GM21737 (cell line): ENCODE results near the gene CTIF.

Source experiments
- ATAC-seq: cut with Tn5 transposase; IDR thresholded peaks from one replicate; pipeline ENCODE4 v1.9.1; 2021; ENCODE audit warnings: mild to moderate bottlenecking, moderate library complexity; ENCODE audit not compliant: unreplicated experiment

CTIF gene

GRCh38 chr18:48827291-48828193 lies 288.7 kb downstream of the CTIF start:
- no peak for ATAC-seq

DNA sequence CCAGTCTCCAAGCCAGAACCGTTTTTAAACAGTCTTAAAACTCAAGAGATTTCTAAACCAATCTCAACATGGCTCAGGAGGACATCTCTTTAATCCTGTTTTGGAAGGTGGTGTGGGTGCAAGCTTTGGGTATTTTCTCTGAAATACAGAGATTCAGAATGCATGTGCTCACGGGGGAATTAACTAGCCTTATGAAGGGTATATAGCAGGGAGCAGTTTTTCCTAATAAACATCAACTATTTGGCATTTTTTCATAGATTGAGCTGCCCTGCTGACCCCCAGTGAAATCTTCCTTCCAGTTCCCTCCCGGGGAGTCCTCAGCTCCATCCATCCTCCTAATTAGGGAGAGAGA lies 289.3 kb downstream of the CTIF start:
- no peak for ATAC-seq

DNA sequence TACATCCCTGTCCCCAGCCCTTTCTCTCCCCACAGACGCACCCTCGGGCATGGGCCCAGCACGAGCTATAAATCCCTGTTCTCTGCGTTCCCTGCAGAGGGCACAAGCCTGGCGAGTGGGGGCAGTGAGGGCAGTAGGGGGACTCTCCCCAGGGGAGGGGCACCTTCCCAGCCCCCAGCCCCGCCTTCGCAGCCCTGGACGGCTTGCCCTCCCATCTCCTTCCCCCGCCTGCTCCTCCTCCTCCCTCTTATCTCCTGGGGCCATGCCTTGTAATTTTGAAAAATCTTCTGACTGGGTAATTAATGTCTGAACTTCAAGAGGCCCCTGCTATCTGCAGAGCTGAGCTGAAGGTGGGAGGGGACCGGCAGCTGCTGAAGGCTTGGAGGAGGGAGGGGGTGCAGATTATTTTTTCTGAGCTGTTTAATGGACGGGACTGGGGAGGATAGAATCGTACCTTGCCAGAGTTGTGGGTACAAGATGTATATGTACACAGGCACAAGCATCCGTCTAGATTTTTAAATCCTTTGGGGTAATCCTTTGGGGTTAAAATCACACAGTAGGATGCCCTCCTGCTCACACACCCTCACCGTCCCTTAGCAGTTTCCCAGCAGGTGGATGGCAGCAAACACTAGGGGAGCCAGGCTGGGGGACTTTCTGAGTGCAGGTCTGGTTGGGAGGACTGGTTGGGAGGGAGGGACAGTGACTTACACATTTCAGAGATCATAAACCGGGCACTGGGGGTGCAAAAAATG lies 290.0 kb downstream of the CTIF start:
- ATAC-seq = no peak

DNA sequence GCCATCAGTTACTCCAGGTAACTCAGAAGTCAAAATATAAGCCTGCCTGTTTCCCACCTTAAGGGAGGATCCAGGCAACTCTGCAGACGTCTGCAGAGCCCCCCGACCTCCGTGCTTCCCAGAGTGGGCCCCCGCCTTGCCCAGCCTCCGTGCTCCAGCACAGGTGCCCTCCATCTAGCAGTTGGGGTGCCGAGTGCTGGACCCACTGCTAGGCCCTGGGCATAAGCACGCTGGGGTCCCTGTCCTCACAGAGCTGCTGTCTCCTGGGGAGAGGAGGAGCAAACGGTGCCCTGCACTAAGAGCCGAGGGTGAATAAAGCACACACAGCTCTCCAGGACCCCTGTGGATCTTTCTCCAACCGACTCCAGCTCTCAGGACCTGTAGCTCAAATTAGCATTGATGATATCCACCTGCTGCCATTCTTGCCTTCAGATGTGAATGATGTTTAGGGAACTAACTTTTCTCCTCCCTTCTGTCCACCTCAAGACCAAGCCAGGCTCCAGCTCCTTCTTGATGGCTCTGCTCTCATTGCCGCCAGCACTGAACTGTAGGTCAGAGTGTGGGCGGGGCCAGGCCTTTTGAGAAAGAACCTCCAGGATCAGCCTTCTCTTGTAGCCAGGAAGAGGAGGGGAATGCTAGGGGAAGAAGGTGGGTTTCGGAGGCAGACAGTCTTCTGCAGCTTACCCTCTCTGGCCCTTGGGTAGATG lies 290.8 kb downstream of the CTIF start:
- no peak for ATAC-seq

GRCh38 chr18:48831113-48831759 lies 292.4 kb downstream of the CTIF start:
- ATAC-seq = no peak

DNA sequence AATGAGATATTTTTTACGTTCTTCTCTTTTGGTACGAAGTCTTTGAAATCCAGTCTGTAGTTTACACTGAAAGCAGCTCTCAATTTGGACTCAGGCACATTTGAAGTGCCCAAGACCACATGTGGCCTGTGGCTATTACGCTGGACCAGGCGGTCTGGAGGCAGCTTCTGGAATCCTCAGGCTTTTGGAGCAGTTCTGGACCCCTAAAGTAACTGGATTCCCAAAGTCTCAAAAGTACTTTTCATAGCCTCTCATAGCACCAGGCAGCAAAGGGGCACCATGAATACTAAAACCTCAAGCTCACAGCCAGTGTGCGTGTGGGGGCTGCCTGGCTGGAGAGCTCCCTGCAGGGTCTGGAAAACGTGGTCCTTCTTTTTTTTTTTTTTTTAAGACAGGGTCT lies 293.0 kb downstream of the CTIF start:
- ATAC-seq = no peak

- ATAC-seq = no peak
These were observed 294.3 kb downstream of the CTIF start for GRCh38 chr18:48832938-48833700.

GRCh38 chr18:48833701-48834412 lies 295.0 kb downstream of the CTIF start:
- peak; percentile 69 for ATAC-seq

DNA sequence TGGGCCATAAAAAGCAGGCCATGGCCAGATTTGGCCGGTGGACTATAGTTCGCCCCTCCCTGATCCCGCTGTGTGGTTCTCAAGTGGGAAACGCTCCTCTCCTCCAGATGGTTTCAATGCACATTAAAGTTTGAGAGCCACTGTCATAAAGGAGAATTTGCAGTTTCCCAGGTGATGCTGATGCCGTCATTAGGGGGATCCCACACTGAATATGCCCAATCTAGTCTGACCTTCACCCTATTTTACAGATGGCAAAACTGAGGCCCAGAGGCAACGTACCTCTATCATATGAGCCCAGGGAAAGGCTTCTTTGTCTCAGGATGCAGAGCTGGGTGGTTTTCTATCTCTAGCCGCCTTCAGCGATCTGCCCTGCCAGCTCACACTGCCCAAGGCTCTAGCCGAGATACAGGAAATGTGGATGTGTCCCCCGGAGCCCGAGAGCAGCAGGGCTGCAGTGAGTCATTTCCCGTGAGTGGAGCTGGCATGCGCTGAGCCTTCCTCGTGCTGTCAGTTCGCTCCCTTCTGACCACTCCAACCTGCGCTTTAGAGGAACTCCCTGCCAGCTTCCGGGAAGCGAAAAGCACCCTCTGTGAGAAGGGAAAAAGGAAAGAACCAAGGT lies 295.7 kb downstream of the CTIF start:
- peak; percentile 48 for ATAC-seq

- no peak for ATAC-seq
These were observed 296.3 kb downstream of the CTIF start for GRCh38 chr18:48835119-48835518.

GRCh38 chr18:48835745-48836170 lies 296.9 kb downstream of the CTIF start:
- no peak for ATAC-seq

DNA sequence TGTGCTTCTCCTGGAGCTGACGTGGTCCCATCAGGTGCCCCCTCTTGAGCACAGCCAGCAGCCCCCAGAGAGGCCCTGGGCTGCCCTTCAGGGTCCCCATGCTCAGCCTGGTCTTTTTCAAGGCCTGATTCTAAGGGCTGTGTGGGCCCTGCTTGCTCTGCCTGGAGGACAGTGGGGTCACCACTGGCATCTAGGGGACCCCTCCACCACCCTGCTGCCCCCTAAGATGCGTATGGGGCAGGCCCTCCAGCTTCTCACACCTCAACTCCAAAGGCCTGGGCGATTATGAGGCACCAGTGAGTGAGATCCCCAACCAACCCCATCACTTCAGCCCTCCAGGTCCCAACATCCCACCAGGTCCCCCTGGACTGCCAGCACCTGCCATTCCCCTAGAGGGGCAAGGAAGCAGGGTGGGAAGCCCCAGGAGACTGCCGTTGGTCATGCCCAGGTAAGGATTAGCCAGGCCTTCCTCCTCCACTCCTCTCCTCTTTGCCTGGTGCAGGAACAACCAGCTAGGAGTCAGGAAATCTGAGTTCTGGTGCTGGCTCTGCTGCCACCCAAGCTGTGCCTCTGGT lies 297.5 kb downstream of the CTIF start:
- no peak for ATAC-seq

DNA sequence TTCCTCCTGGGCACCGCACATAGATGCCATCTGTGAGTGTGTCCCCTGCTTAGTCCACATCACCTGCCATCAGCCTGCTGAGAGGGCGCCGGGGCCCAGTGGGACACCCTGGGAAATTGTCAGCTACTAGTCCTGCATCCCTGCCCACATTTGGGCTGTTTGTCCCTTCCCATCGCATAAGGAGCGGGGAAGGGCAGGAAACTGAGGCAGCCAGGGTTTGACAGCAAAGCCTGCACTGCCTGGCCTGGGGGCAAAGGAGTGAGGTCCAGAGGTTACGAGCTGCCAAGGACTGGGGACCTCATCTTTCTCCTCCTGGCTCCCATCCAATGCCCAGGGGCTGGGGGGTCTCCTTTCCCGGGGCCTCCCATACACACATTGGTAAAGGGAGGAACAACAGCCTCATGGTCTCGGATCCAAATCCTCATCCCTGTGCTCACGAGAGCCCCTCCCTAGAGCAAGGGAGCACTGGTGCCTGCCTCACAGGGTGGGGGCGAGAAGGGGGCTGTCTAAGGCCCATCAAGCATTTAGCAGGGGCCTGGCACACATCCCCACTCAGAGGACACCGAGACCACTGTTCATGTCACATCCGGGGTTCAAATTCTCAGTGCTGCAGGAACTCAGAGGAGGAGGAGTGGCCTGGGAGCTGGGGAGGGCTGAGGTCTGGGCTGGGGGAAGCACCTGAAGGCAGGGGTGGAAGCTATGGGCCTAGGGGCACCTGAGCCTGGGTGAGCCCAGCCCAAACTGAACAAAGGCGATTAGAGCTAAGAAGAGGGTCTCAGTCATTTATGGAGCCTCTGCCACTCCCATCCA lies 298.2 kb downstream of the CTIF start:
- no peak for ATAC-seq

DNA sequence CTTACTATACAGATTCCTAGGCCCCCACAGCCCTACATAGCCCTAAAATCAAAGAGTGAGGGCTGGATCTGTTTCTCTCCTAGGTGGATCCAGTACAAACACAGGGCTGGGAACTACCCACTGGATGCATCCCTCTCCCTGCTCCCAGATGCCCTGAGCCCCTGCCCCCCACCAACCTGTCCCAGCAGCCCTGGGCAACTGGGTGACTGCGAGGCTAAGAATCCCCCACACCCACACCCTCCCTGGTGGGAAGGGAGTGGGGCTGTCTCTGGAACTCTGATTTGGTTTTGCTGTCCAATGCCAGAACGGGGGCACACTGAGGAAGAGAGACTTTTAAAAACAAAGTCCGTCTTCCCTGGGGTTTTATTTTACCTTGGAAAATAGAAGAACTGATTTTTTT lies 298.8 kb downstream of the CTIF start:
- ATAC-seq = no peak

- ATAC-seq = no peak
These were observed 299.4 kb downstream of the CTIF start for GRCh38 chr18:48838166-48838775.

GRCh38 chr18:48838921-48839818 lies 300.3 kb downstream of the CTIF start:
- no peak for ATAC-seq
